Measurements from ENCODE around the gene CCDC201. TPM values are rescaled to one million over a fixed set of nuclear protein-coding genes. Genes with fewer than 3 reads are reported as not detected.

CCDC201 gene
- total RNA-seq, 5 donors from 2014 or later (not counting 1 experiment from before 2014, with no cell fraction given): not detected

DNA sequence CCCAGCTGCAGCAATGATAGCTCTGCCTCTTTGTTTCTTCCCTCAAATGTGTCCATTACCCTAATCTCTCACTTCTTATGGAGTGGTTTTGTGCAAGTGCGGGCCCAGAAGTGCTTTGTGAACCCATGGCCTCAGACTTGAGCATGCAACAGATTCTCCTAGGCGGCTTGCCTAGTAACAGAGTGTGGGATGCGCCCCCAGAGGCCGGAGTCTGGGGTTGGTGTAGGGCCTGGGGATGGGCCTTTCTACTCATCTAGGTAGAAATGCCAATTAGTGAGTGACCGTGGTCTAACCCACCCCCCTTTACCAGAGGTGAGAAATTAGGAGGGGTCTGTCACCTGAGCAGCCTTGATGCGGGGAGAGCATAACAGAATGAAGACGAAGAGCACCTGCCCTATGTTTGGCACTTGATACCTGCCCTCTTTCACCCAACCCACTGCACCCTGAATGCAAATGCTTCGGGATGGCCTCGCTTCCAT lies 8.4 kb upstream of the CCDC201 start:
- no peak for ATAC-seq (replicated peaks in 1 of 4)
- 100% methylated on average over 3 of the region's 9 CpGs for WGBS (ENCODE audit: insufficient coverage)
- POLR2A ChIA-PET: no interaction called here

DNA sequence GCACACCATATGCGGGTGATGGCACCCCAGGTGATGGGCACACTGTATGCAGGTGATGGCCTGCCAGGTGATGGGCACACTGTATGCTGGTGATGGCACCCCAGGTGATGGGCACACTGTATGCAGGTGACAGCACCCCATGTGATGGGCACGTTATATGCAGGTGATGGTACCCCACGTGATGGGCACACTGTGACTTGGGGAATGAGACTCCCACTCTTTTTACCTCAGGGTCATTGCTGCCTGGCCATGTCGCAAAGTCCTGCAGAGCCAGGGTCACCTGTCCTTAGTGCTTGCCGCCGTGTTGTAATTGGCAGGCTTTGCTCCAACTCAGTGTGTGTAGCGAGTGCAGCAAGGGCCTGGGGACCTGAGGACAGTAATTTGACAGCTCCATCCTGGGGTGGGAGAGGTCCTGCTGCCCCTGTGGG lies 7.6 kb upstream of the CCDC201 start:
- ChIA-PET POLR2A (no interaction called here), CTCF (no interaction called here)
- Histone ChIP-seq H3K36me3 (ENCODE audit: control insufficient read depth in 2 of 2, extremely low read depth in 1 of 2, insufficient read depth in 1 of 2, low read length in 1 of 2) (no peaks in the 10 kb centered on the region), H3K9me3 (no peaks in the 10 kb centered on the region), H3K4me1 (ENCODE audit: control insufficient read depth in 1 of 2, extremely low read depth in 1 of 2, insufficient read depth in 2 of 2, low read length in 2 of 2) (no peaks in the 10 kb centered on the region), H3K27ac (ENCODE audit: low read length) (no peak overlapping the region), H3K27me3 (replicated peaks in 1 of 2; ENCODE audit: control insufficient read depth in 2 of 2, extremely low read depth in 1 of 2, insufficient read depth in 2 of 2, low read length in 1 of 2) (peaks cover 0 to 13% of the 10 kb centered on the region in 2 experiments), H3K4me3 (ENCODE audit: control insufficient read depth in 1 of 2, extremely low read depth in 1 of 2, low read length in 1 of 2) (no peak overlapping the region)
- ATAC-seq (replicated peaks in 1 of 4): no peak
- Mint-ChIP-seq H3K27me3 (peaks cover 14 to 23% of the 10 kb centered on the region in 2 donors), H3K4me1 (no peaks in the 10 kb centered on the region), H3K27ac (no peak overlapping the region), H3K9me3 (peaks cover 3 to 9% (median 8%) of the 10 kb centered on the region in 3 donors), H3K4me3 (no peak overlapping the region), H3K36me3 (no peaks in the 10 kb centered on the region)
- DNase-seq: no peak
- 92% methylated on average over 4 of the region's 7 CpGs for WGBS (ENCODE audit: insufficient coverage)

More for the DNA sequence above, 8.4 kb upstream of the CCDC201 start:
- no peaks in the 10 kb centered on the region for H3K9me3 ChIP-seq
- Mint-ChIP-seq H3K9me3 (peaks cover 3 to 9% (median 8%) of the 10 kb centered on the region in 3 donors), H3K36me3 (no peaks in the 10 kb centered on the region), H3K4me1 (no peaks in the 10 kb centered on the region), H3K4me3 (no peak overlapping the region), H3K27me3 (peaks cover 18 to 29% of the 10 kb centered on the region in 2 donors), H3K27ac (no peak overlapping the region)
- CTCF ChIA-PET: interaction anchor here in 1 of 2 donors (0.6 kb wide), 1 partner anchor 90 kb away, joined by 3 read pairs; no protein-coding TSS in a partner anchor
- H3K4me1 ChIP-seq (ENCODE audit: control insufficient read depth in 1 of 2, extremely low read depth in 1 of 2, insufficient read depth in 2 of 2, low read length in 2 of 2): no peaks in the 10 kb centered on the region
- no peak for DNase-seq
- H3K4me3 ChIP-seq (ENCODE audit: control insufficient read depth in 1 of 2, extremely low read depth in 1 of 2, low read length in 1 of 2): no peak overlapping the region
- H3K27ac ChIP-seq (ENCODE audit: low read length): no peak overlapping the region
- peaks cover 0 to 14% of the 10 kb centered on the region in 2 experiments for H3K27me3 ChIP-seq (replicated peaks in 1 of 2; ENCODE audit: control insufficient read depth in 2 of 2, extremely low read depth in 1 of 2, insufficient read depth in 2 of 2, low read length in 1 of 2)
- H3K36me3 ChIP-seq (ENCODE audit: control insufficient read depth in 2 of 2, extremely low read depth in 1 of 2, insufficient read depth in 1 of 2, low read length in 1 of 2): no peaks in the 10 kb centered on the region

DNA sequence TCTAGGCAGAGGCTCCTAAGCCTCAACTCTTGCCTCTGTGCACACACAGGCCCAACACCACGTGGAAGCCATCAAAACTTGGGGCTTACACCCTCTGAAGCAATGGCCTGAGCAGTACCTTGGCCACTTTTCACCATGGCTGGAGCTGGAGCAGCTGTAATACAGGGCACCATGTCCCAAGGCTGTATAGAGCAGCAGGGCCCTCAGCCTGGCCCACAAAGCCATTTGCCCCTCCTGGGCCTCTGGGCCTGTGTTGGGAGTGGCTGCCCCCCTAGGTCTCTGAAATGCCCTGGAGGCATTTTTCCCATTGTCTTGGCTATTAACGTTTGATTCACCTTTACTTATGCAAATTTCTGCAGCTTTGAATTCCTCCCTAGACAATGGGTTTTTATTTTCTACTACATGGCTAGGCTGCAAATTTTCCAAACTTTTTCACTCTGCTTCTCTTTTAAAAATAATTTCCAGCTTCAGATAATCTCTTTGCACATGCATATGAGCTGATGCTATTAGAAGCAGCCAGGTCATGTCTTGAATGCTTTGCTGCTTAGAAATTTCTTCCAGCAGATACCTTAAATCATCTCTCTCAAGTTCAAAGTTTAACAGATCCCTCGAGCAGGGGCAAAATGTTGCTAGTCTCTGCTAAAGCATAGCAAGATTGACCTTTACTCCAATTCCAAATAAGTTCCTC lies 5.7 kb upstream of the CCDC201 start:
- no peak for DNase-seq
- 52% methylated on average over 3 of the region's 3 CpGs for WGBS (ENCODE audit: insufficient coverage)

DNA sequence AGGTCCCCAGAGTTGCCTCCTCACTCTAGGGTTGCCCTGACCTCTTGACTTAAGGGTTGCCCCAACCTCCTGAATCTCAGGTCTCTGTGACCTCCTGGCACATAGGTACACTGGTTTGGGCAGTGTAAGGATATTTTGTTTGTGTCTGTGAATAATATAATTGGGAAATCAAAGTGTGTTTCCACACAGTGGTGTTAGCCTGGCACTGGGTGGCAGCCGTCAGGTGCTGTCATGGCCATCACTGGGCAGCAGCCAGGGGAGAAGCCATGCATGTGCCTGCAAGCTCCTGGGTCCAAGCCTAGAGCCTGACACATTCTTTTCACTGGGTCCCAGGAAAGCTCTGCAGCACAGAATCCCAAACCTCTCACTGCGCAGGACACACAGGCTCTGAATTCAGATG lies 3.6 kb upstream of the CCDC201 start:
- no peaks in the 10 kb centered on the region for H3K4me1 Mint-ChIP-seq
- DNase-seq (no peak), ATAC-seq (replicated peaks in 1 of 4) (no peak)
- Histone ChIP-seq H3K27me3 (replicated peaks in 1 of 2; ENCODE audit: control insufficient read depth in 2 of 2, extremely low read depth in 1 of 2, insufficient read depth in 2 of 2, low read length in 1 of 2) (peaks cover 0 to 13% of the 10 kb centered on the region in 2 experiments), H3K36me3 (ENCODE audit: control insufficient read depth in 2 of 2, extremely low read depth in 1 of 2, insufficient read depth in 1 of 2, low read length in 1 of 2) (no peaks in the 10 kb centered on the region), H3K27ac (ENCODE audit: low read length) (no peak overlapping the region), H3K9me3 (no peaks in the 10 kb centered on the region), H3K4me1 (ENCODE audit: control insufficient read depth in 1 of 2, extremely low read depth in 1 of 2, insufficient read depth in 2 of 2, low read length in 2 of 2) (no peaks in the 10 kb centered on the region), H3K4me3 (ENCODE audit: control insufficient read depth in 1 of 2, extremely low read depth in 1 of 2, low read length in 1 of 2) (no peak overlapping the region)
- POLR2A ChIA-PET: no interaction called here
- peaks cover 3 to 9% (median 8%) of the 10 kb centered on the region in 3 donors for H3K9me3 Mint-ChIP-seq
- no peak overlapping the region for H3K4me3 Mint-ChIP-seq
- no peaks in the 10 kb centered on the region for H3K36me3 Mint-ChIP-seq
- WGBS (ENCODE audit: insufficient coverage): 92% methylated on average over 1 of the region's 2 CpGs
- H3K27ac Mint-ChIP-seq: no peak overlapping the region
- CTCF ChIA-PET: no interaction called here
- H3K27me3 Mint-ChIP-seq: peaks cover 3% of the 10 kb centered on the region in 2 donors

More for the DNA sequence above, 5.7 kb upstream of the CCDC201 start:
- ChIA-PET POLR2A (no interaction called here), CTCF (no interaction called here)
- Histone ChIP-seq H3K27me3 (replicated peaks in 1 of 2; ENCODE audit: control insufficient read depth in 2 of 2, extremely low read depth in 1 of 2, insufficient read depth in 2 of 2, low read length in 1 of 2) (peaks cover 0 to 3% of the 10 kb centered on the region in 2 experiments), H3K36me3 (ENCODE audit: control insufficient read depth in 2 of 2, extremely low read depth in 1 of 2, insufficient read depth in 1 of 2, low read length in 1 of 2) (no peaks in the 10 kb centered on the region), H3K4me1 (ENCODE audit: control insufficient read depth in 1 of 2, extremely low read depth in 1 of 2, insufficient read depth in 2 of 2, low read length in 2 of 2) (no peaks in the 10 kb centered on the region), H3K4me3 (ENCODE audit: control insufficient read depth in 1 of 2, extremely low read depth in 1 of 2, low read length in 1 of 2) (no peak overlapping the region), H3K27ac (ENCODE audit: low read length) (no peak overlapping the region), H3K9me3 (no peaks in the 10 kb centered on the region)
- Mint-ChIP-seq H3K4me3 (no peak overlapping the region), H3K27me3 (peaks cover 2 to 10% of the 10 kb centered on the region in 2 donors), H3K27ac (no peak overlapping the region), H3K9me3 (peaks cover 3 to 9% (median 8%) of the 10 kb centered on the region in 3 donors), H3K36me3 (no peaks in the 10 kb centered on the region), H3K4me1 (no peaks in the 10 kb centered on the region)
- no peak for ATAC-seq (replicated peaks in 1 of 4)

DNA sequence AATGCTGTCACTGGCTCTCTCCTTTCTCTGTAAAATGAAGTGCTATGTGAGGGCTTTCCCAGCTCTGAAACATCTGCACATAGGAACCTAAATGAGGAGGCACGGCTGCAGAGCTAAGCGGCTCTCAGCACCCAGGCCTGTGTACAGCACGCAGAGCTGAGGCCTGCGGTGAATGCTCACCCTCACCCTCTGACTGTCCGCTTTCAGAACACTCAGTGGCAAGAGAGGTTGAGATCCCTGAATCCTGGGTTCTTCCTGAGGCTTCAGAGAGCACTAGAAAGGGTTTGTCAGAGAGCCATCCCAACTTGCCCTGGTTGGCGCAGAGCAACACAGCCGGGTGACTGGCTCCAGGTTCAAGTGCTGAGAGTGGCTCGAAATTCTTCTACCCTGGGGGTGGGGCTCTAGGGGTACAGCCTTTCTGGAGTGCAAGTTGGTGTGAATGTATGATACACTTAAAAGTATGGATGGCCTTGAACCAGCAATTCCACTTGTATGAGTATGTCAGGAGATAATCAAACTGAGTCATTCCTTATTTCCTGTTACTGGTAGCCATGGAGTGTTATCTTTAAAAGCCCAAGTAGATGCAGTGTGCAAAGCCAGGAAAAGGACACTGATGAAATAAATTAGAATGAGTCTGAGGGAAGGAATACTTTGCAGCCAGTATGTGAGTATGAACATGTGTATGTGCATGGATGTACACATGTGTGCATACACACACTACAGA lies 1.7 kb upstream of the CCDC201 start:
- Histone ChIP-seq H3K27me3 (replicated peaks in 1 of 2; ENCODE audit: control insufficient read depth in 2 of 2, extremely low read depth in 1 of 2, insufficient read depth in 2 of 2, low read length in 1 of 2) (peaks cover 0 to 13% of the 10 kb centered on the region in 2 experiments), H3K36me3 (ENCODE audit: control insufficient read depth in 2 of 2, extremely low read depth in 1 of 2, insufficient read depth in 1 of 2, low read length in 1 of 2) (no peaks in the 10 kb centered on the region), H3K9me3 (no peaks in the 10 kb centered on the region), H3K4me3 (ENCODE audit: control insufficient read depth in 1 of 2, extremely low read depth in 1 of 2, low read length in 1 of 2) (no peak overlapping the region), H3K27ac (ENCODE audit: low read length) (no peak overlapping the region), H3K4me1 (ENCODE audit: control insufficient read depth in 1 of 2, extremely low read depth in 1 of 2, insufficient read depth in 2 of 2, low read length in 2 of 2) (no peaks in the 10 kb centered on the region)
- WGBS (ENCODE audit: insufficient coverage): 89% methylated on average over 5 of the region's 8 CpGs
- peaks cover 3 to 9% (median 8%) of the 10 kb centered on the region in 3 donors for H3K9me3 Mint-ChIP-seq
- peaks cover 0 to 3% of the 10 kb centered on the region in 2 donors for H3K27me3 Mint-ChIP-seq
- no peaks in the 10 kb centered on the region for H3K4me1 Mint-ChIP-seq
- ATAC-seq (replicated peaks in 1 of 4) (no peak), DNase-seq (no peak)
- H3K36me3 Mint-ChIP-seq: no peaks in the 10 kb centered on the region
- POLR2A ChIA-PET: no interaction called here
- CTCF ChIA-PET: no interaction called here
- no peak overlapping the region for H3K27ac Mint-ChIP-seq
- no peak overlapping the region for H3K4me3 Mint-ChIP-seq

DNA sequence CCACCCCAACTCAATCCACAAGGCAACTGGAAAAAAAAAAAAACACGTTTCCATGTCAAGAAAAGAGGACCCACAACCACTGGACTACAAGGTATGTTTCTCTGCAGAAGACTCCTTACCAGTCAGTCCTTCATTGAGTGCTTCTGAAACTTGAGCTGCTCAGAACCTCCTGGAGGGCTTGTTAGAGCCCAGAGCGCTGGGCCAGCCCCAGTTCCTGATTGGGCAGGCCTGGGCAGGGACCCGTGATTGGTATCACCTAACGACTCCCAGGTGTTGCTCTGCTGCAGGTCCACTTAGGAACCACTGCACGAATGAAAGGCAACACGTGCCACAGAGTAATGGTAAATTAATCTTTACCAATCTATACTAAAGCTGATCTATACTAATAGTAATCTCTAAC lies 473 bp upstream of the CCDC201 start:
- peaks cover 3 to 7% of the 10 kb centered on the region in 2 donors for H3K27me3 Mint-ChIP-seq
- Histone ChIP-seq H3K36me3 (ENCODE audit: control insufficient read depth in 2 of 2, extremely low read depth in 1 of 2, insufficient read depth in 1 of 2, low read length in 1 of 2) (no peaks in the 10 kb centered on the region), H3K27me3 (replicated peaks in 1 of 2; ENCODE audit: control insufficient read depth in 2 of 2, extremely low read depth in 1 of 2, insufficient read depth in 2 of 2, low read length in 1 of 2) (peaks cover 0 to 16% of the 10 kb centered on the region in 2 experiments), H3K4me1 (ENCODE audit: control insufficient read depth in 1 of 2, extremely low read depth in 1 of 2, insufficient read depth in 2 of 2, low read length in 2 of 2) (no peaks in the 10 kb centered on the region), H3K27ac (ENCODE audit: low read length) (no peak overlapping the region), H3K4me3 (ENCODE audit: control insufficient read depth in 1 of 2, extremely low read depth in 1 of 2, low read length in 1 of 2) (no peak overlapping the region), H3K9me3 (no peaks in the 10 kb centered on the region)
- ChIA-PET CTCF (interaction anchor here in 1 of 2 donors (0.6 kb wide), 1 partner anchor 29 kb away, joined by 5 read pairs; no protein-coding TSS in a partner anchor), POLR2A (no interaction called here)
- no peak for DNase-seq
- no peaks in the 10 kb centered on the region for H3K4me1 Mint-ChIP-seq
- ATAC-seq (replicated peaks in 1 of 4): no peak
- no peaks in the 10 kb centered on the region for H3K36me3 Mint-ChIP-seq
- no peak overlapping the region for H3K4me3 Mint-ChIP-seq
- H3K9me3 Mint-ChIP-seq: peaks cover 0 to 3% (median 0%) of the 10 kb centered on the region in 3 donors
- no peak overlapping the region for H3K27ac Mint-ChIP-seq
- WGBS (ENCODE audit: insufficient coverage): 86% methylated on average over 3 of the region's 6 CpGs

Data from T-cell (primary cell).